ENCODE measurements around the gene NCLN.

DNA sequence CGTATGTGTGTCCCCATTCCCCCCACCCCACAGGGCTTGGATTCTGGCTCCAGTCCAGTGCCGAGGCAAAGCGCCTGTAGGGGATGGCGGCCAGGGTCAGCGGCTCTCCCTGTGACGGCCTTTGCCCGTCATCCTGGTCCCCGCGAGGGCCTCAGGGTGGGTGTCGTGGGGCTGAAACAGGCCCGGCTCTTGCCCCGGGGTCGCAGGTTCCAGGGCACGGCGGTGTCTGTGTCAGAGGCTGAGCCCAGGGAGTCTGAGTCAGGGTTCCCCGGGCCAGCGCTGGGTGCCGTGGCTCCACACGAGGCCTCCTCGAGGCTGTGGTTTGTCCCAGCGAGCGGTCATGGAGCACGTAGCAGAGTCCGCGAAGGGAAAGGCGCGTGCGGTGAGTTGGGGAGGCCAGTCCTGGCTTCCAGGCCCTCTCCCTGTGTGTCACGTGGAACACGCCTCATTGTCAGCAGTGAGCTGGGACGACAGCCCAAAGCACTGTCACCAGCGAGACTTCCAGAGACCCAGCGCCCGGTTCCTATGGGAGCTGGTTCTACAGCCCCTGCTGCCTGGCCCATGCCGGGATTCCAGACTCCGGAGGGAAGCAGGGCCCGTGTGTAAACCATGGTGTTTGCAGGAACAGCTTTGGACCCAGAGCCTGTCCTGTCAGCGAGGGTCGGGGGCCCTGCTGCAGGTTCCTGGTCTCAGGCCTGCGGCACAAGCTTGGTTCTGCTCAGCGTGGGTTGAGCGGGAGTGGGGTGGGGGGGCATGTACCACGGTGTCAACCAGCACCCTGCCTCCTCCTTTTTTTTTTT is 13.4 kb downstream of the NCLN start:
- TF ChIP-seq, protein P1, sequence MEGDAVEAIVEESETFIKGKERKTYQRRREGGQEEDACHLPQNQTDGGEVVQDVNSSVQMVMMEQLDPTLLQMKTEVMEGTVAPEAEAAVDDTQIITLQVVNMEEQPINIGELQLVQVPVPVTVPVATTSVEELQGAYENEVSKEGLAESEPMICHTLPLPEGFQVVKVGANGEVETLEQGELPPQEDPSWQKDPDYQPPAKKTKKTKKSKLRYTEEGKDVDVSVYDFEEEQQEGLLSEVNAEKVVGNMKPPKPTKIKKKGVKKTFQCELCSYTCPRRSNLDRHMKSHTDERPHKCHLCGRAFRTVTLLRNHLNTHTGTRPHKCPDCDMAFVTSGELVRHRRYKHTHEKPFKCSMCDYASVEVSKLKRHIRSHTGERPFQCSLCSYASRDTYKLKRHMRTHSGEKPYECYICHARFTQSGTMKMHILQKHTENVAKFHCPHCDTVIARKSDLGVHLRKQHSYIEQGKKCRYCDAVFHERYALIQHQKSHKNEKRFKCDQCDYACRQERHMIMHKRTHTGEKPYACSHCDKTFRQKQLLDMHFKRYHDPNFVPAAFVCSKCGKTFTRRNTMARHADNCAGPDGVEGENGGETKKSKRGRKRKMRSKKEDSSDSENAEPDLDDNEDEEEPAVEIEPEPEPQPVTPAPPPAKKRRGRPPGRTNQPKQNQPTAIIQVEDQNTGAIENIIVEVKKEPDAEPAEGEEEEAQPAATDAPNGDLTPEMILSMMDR (IDR thresholded peaks at IDR 0.05 in 4 of 5, conservative IDR thresholded peaks at IDR 0.05 in 1 of 5), result no peak
- no peak for TF ChIP-seq POLR2A (IDR thresholded peaks at IDR 0.05)
